Sciatic nerve (tissue), 2 donors: ENCODE data around the gene COA5. TPM values are rescaled to one million over a fixed set of nuclear protein-coding genes. Genes with fewer than 3 reads are reported as not detected.

Experiments
- ATAC-seq: fragments of 200-7000 bp; cut with Tn5 transposase; one replicate; pipeline ENCODE4 v1.9.1; 2020; ENCODE audit warnings: mild to moderate bottlenecking, moderate library complexity
- DNase-seq: peaks from one replicate; pipeline ENCODE4 v3.0.0-alpha.2; 2020; ENCODE audit warnings: low spot score
- intact Hi-C: fragments of 100-400 bp; cut with DNase I; formaldehyde crosslinking; loops from one replicate; pipeline ENCODE4 v1.14.2; 2022
- total RNA-seq: library from RNA; stranded (reverse); fragmentation: NEBNext Ultra II Directional; extraction: Animal tissue kit (Norgen Biotek cat#: 25700); gene quantifications from one replicate; pipeline ENCODE4 v1.2.1, GENCODE V29; 2021
- donor health status: DM: no; HTN: no; CAD: no.
- donor health status: DM: no; HTN: no; CAD: no.

COA5 gene
- total RNA-seq, 1 donor from 2014 or later, result 38.2 TPM

DNA sequence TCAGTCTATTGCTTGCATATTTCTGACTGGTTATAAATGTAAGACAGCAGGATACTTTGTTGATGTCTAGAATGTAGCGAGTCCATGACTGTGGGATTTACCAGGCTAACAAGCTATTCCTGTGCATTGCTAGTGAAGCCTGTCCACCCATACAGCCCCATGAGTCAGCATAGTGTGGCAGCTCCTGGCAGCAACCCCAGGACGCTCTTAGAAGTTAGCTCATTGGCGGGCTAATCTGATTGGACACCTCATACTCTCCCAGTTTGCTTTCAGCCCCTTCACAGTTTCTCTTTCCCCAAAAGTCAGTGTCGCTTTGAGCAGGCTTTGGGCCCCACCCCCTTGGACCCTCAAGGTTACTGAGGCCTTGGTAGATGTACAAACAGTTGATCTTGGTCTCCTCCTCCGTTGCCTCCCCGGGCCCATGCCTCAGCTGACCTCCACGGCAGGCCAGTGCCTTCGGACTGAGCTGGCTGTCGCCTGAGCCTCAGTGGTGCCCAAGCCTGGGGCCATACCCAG, 48.0 kb downstream of the COA5 start:
- ATAC-seq (no peak), DNase-seq (no peak)
- intact Hi-C loops, result no loop called here

DNA sequence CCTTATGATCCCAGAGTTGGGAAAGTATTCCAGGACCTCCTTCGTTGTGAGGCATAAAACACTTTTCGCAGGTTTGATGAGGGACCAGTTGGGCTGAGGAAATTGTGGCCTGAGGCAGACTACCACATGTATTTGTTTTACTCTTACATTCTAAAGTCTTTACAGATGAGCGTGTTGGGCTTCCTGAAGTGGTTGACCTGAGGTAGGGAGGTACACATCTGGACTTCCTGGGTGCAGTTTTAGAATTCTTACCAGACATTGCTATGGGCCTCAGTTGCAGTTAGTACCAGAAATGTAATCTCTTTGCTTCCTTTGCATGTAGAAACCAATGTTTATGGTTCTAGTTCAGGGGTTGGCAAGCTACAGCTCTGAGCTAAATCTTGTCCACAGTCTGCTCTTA, 48.7 kb downstream of the COA5 start:
- no peak for ATAC-seq
- intact Hi-C loops, result no loop called here
- DNase-seq, result no peak

DNA sequence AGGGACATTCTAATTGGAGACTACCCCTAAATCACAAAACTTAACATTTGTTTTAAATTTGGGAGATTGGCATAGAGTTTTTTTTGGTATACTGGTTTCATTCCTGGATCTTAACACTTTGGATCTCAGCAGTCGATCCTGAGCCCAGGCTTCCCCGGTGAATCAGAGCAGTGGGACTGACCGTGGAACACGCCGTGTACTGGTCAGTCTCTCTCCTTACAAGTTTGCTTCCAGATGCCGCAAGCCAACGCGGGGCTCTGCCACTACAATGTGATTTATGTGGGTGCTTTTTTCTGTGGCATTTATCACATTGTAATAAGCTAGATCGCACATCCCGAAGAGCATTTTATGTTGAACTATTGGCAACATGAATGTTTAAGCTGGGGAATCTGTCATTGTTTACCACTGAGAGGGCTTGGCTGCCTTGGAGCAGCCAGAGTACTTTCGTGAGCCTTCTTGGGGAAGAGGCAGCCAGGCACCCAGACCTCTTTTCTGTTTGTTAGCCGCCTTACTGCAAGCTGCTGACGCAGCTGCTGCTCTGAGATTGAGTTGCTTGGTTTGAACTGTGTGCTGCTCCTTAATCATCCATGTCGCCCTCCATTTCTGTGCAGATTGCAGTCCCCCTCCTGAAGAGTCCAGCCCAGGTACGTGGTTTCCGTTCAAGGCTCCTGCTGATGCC, 49.3 kb downstream of the COA5 start:
- intact Hi-C loops, result no loop called here
- no peak for DNase-seq
- no peak for ATAC-seq

DNA sequence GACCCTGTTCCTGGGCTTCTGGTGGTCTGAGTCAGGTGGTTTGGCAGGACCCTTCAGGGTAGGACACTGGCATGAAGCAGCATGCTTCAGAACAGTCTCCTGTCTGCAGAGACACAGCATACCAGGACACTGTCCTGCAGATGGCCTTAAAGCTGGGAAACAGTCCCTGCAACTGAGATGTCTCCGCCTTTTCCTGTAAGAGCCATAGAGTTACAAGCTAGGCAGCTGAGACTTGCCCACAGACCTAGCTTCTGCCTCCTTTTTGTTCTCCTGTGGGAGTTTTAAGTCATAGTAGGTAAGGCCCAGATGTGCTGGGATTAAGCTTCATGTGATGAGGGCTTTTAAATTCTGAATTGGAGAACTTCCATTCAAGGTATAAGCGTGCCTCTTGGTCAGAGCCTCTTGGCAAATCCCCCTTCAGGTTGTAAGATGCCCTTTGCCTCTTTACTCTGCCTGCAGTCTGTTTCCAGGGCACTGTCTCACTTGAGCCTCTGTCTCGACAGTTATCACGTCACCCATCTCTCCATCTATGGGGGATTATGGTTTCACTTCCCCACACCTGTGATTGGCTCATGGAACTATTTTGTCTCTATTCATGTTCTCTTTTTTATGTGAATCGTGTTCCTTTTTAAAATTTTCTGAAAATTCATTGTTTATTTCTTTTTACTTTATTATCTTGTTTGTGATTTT, 51.8 kb downstream of the COA5 start:
- no peak for ATAC-seq
- intact Hi-C loops, result no loop called here
- DNase-seq, result no peak

DNA sequence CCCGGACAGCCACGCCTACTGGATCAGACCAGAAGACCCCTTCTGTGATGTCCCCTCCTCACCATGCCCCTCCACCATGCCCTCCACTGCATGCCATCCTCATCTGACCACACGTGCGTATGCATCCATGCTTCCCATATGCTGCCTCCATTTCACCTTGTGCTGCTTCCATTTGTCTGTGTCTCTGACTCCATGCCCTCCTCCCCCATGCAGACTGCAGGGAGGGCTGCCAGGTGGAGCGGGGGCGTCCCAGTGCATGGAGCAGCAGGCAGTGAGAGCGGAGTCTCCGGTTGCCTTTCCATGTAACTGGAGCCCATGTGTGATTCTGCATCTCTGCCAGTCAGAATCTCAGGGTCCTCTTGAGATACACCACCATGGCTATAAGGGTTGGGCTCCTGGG, 52.6 kb downstream of the COA5 start:
- no peak for ATAC-seq
- intact Hi-C loops, result no loop called here
- no peak for DNase-seq

DNA sequence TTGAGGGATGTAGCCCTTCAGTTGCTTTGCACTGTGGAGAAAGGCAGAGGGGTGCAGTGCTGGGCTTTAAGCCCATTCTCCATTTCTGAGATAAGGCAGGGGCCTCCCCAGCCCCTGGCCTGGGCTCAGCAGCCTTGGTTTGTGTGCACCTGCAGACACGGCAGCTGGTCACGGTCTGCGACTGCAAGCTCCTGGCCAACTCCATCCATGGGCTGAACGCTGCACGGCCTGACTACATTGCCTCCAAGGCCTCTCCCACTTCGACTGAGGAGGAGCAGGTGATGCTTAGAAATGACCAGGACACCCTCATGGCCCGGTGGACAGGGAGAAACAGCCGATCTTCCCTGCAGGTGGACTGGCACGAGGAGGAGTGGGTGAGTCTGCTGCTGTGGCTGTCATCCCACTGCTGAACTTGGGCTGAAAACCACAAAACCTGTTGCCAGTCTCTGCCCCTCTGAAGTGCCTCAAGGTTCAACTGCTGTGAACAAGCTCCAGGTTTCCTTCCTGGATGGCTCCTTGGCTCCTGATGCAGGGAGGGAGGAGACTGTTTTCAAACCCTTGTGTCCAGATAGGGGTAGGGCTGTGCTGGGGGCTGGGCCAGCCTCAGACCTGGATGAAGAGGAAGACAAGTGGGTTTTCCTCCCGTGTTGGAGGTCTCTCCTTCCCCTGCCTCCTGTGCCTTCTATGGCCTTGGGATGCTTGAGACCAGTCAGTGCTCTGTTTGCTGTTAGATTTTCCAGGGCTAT, 54.0 kb downstream of the COA5 start:
- DNase-seq (no peak), ATAC-seq (no peak)
- intact Hi-C loops, result no loop called here

DNA sequence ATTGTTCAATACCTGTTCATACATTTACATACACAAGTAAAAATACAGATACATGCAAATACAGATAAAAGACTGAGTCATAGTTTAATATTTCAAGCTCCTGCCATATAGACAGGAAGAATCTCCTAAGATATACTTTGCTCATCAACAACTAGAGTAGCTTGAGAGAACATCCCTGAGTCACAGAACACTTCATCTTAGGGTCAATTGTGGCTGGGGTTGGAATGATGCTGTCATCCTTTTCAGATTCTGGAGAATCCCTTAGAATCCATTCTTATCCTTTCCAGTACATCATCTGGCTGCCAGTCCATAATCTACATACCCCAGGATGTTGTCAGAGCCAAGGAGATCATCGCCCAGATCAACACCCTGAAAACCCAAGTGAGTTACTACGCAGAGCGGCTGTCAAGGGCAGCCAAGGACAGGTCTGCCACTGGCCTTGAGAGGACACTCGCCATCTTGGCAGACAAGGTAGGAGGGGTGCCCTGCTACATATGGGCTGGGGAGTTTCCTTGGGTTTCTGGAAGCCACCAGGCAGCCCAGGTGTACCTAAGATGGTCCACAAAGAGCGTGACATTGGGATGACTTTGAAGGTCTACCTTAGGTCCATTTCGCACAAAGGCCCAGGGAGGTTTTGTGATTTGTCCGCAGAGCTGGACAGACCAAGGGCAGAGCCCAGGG, 55.7 kb downstream of the COA5 start:
- intact Hi-C loops, result no loop called here
- no peak for ATAC-seq
- no peak for DNase-seq

DNA sequence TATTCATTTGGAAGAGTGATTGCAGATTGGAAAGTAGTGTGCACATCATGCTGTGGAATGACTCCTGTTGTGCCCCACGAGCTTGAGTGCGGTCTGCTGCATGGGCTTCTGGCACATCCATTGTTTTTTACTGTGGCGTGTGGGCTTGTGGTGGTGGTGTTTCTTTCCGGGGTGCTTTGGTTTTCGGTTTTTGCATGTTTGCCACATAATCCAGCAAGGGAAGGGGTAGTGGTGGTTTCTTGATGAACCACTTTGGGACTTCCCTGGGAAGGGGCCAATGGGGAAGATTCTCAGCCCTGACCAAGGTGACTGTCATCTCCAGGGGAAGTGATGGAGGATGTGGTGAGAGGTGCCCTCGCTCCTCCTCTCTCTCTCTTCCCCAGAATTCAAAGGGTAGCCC, 57.0 kb downstream of the COA5 start:
- no peak for ATAC-seq
- intact Hi-C loops, result no loop called here

DNA sequence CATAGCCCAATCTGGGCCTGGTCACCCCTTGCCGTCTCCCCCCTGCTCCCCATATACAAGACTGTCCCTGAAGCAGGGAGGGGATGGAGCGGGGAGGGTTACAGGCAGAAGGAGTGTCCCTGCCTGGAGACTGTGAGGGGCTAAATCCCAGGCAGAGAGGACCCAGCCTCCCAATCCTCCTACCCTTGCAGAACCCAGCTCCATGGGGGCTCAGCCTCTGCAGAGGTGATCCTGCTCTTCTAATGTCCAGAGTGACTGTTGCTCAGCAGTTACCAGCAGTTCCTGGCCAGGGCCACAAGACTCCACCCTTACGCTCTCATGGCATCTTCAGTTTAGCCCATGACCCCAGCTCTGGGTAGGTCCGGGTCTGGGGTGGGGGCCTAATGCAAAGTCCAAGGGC, 58.1 kb downstream of the COA5 start:
- intact Hi-C loops, result no loop called here
- ATAC-seq, result no peak

More for the DNA sequence above, 57.0 kb downstream of the COA5 start:
- no peak for DNase-seq

More for the DNA sequence above, 58.1 kb downstream of the COA5 start:
- DNase-seq, result no peak

Other genes with a start within 250 kb of the COA5 start
- gene INPP4A, start 163.7 kb downstream of the COA5 start, total RNA-seq, result 29.8 TPM
- 43.6 TPM for gene UNC50, start 77 bp upstream of the COA5 start, total RNA-seq
- gene MGAT4A, start 122.6 kb upstream of the COA5 start, total RNA-seq, result 46.0 TPM